Activated effector memory CD4-positive, alpha-beta T cell treated with anti-CD3 and anti-CD28 coated beads, Interleukin-2, amount 50 U/mL, for 16 hours (primary cell): ENCODE data around the gene HMGCR.

ENCODE experiments used
- DNase-seq: peaks from one replicate; pipeline ENCODE4 v3.0.0-alpha.2; 2020

The HMGCR gene

GRCh38 chr5:75387806-75388205 is 50.8 kb downstream of the HMGCR start:
- no peak for DNase-seq

GRCh38 chr5:75389430-75389829 is 52.4 kb downstream of the HMGCR start:
- DNase-seq, result no peak

GRCh38 chr5:75395277-75395676 is 58.3 kb downstream of the HMGCR start:
- DNase-seq, result no peak

- no peak for DNase-seq
These were observed 68.3 kb downstream of the HMGCR start for GRCh38 chr5:75405296-75405695.
